ENCODE data around the gene CCDC3. TPM values are rescaled to one million over a fixed set of nuclear protein-coding genes. Genes with fewer than 3 reads are reported as not detected.

The CCDC3 gene
- total and polyA plus RNA-seq, 2 of the 4 experiments (the other 2 are of a cell fraction) = 0.29 to 0.36 TPM

- peaks cover 2% of the 10 kb centered on the region; the same call in 1 of the 2 replicates for H3K4me1 ChIP-seq (ENCODE audit: control insufficient read depth, insufficient read depth, low read length)
- BruUV-seq (replicated peaks) = no TSS peak
- H3K9ac ChIP-seq (ENCODE audit: low read depth, low read length) = no peak overlapping the region
- no peak overlapping the region for H4K91ac ChIP-seq (ENCODE audit: insufficient read depth, low read depth, low read length)
- DNase-seq = peak; percentile 33
- no peak overlapping the region for H2AK5ac ChIP-seq (ENCODE audit: low read depth, low read length)
- peaks cover 36% of the 10 kb centered on the region for H3K27me3 ChIP-seq (ENCODE audit: control insufficient read depth, insufficient read depth, low read length)
- no peak overlapping the region for H2AK9ac ChIP-seq (replicated peaks; ENCODE audit: low read depth, low read length, poor library complexity)
- TF ChIP-seq MAZ (IDR thresholded peaks at IDR 0.05; ENCODE audit: borderline replicate concordance, low read depth, low read length) (no peak), NFE2L2 (IDR thresholded peaks at IDR 0.05; ENCODE audit: low read depth, low read length) (no peak), SMC3 (IDR thresholded peaks at IDR 0.05; ENCODE audit: low read depth, low read length) (no peak), RFX5 (IDR thresholded peaks at IDR 0.05; ENCODE audit: low read depth, low read length) (no peak), CEBPB (IDR thresholded peaks at IDR 0.05; ENCODE audit: low read depth, low read length) (no peak), RAD21 (IDR thresholded peaks at IDR 0.05; ENCODE audit: low read length) (no peak), ELK1 (IDR thresholded peaks at IDR 0.05; ENCODE audit: borderline replicate concordance, low read depth, low read length) (no peak), BHLHE40 (IDR thresholded peaks at IDR 0.05; ENCODE audit: low read depth, low read length) (no peak)
- intact Hi-C loops (cut with micrococcal nuclease) = no loop called here
- H3K36me3 ChIP-seq (ENCODE audit: control insufficient read depth, insufficient read depth, low read length) = no peaks in the 10 kb centered on the region
- H3K9me1 ChIP-seq (ENCODE audit: insufficient read depth, low read length) = no peaks in the 10 kb centered on the region
- no peak overlapping the region for H2BK5ac ChIP-seq (ENCODE audit: low read depth, low read length, poor library complexity, severe bottlenecking)
- no peak overlapping the region for H3K4me3 ChIP-seq (ENCODE audit: insufficient read depth, low read depth, low read length)
- ATAC-seq (ENCODE audit: low read depth) = peak; percentile 61
- no peak overlapping the region; the same call in 1 of the 2 replicates for H3K4me2 ChIP-seq (ENCODE audit: low read depth, low read length)
- H3K14ac ChIP-seq (replicated peaks; ENCODE audit: low read depth, low read length) = no peak overlapping the region
- WGBS, 2 experiments (ENCODE audit: extremely low coverage in 2 of 2, insufficient read length in 1 of 2) = 7% methylated on average over 4 of the region's 5 CpGs; no CpG with 5 or more reads in 1 of the 2 experiments
- H3K56ac ChIP-seq (ENCODE audit: extremely low read depth, insufficient read depth, low read length) = no peak overlapping the region
- H3K4ac ChIP-seq (ENCODE audit: low read depth, low read length) = no peak overlapping the region
- no peaks in the 10 kb centered on the region for H3K79me1 ChIP-seq (ENCODE audit: low read depth in 1 of 2, low read length in 2 of 2)
- H3K27ac ChIP-seq (ENCODE audit: insufficient read depth, low read length) = no peak overlapping the region
- dilution Hi-C loops (cut with HindIII; ENCODE audit: low sequenced_read_pairs, unreplicated experiment) = no loop called here
- peaks cover 3% of the 10 kb centered on the region; the same call in 1 of the 2 replicates for H3K9me3 ChIP-seq (ENCODE audit: control insufficient read depth, insufficient read depth, low read length)
- no peak overlapping the region for H4K5ac ChIP-seq (ENCODE audit: low read depth, low read length)
- H2BK20ac ChIP-seq (ENCODE audit: low read depth, low read length) = no peak overlapping the region
- no peak overlapping the region for H2BK120ac ChIP-seq (ENCODE audit: low read depth, low read length)
- no peak overlapping the region for H2BK15ac ChIP-seq (ENCODE audit: low read depth, low read length)
- in situ Hi-C loops (cut with MboI; ENCODE audit: low sequenced_read_pairs) = no loop called here
- no peaks in the 10 kb centered on the region for H4K20me1 ChIP-seq (ENCODE audit: insufficient read depth, low read length)
- CTCF ChIA-PET = no interaction called here
- no peak overlapping the region for H4K8ac ChIP-seq (ENCODE audit: low read depth in 2 of 2, low read length in 2 of 2)
- H2AFZ ChIP-seq (replicated peaks; ENCODE audit: low read length, poor library complexity) = no peak overlapping the region
- no peak overlapping the region for H3K23ac ChIP-seq (ENCODE audit: low read depth, low read length)
- POLR2A ChIA-PET (ENCODE audit: unreplicated experiment) = no interaction called here
- no peak overlapping the region; the same call in 1 of the 2 replicates for H3K18ac ChIP-seq (ENCODE audit: low read depth, low read length)
These were observed 126.4 kb downstream of the CCDC3 start for GRCh38 chr10:12875100-12875499.
